HuH-7 (cell line): ENCODE measurements around the gene LARP4B.

Source experiments
- DNase-seq: peaks from one replicate; pipeline ENCODE4 v3.0.0; 2011; ENCODE audit warnings: low spot score

Gene LARP4B

GRCh38 chr10:924524-924859 is 7.0 kb downstream of the LARP4B start:
- DNase-seq = no peak

GRCh38 chr10:923844-924523 is 7.5 kb downstream of the LARP4B start:
- no peak for DNase-seq

GRCh38 chr10:921471-922414 is 9.8 kb downstream of the LARP4B start:
- no peak for DNase-seq

- no peak for DNase-seq
Observed at GRCh38 chr10:920450-920849, 11.1 kb downstream of the LARP4B start.

GRCh38 chr10:919481-919880 is 12.0 kb downstream of the LARP4B start:
- no peak for DNase-seq

GRCh38 chr10:917999-918398 is 13.5 kb downstream of the LARP4B start:
- no peak for DNase-seq

- DNase-seq = no peak
Observed at GRCh38 chr10:917416-917720, 14.1 kb downstream of the LARP4B start.

GRCh38 chr10:916716-917415 is 14.6 kb downstream of the LARP4B start:
- no peak for DNase-seq

GRCh38 chr10:909831-910230 is 21.7 kb downstream of the LARP4B start:
- DNase-seq = no peak

- DNase-seq = no peak
Observed at GRCh38 chr10:905972-906371, 25.5 kb downstream of the LARP4B start.

GRCh38 chr10:905503-905902 is 26.0 kb downstream of the LARP4B start:
- no peak for DNase-seq

- DNase-seq = no peak
Observed at GRCh38 chr10:904403-904802, 27.1 kb downstream of the LARP4B start.

- DNase-seq = no peak
Observed at GRCh38 chr10:898141-898540, 33.4 kb downstream of the LARP4B start.

- no peak for DNase-seq
Observed at GRCh38 chr10:896982-897381, 34.5 kb downstream of the LARP4B start.

- no peak for DNase-seq
Observed at GRCh38 chr10:895324-895723, 36.2 kb downstream of the LARP4B start.

- no peak for DNase-seq
Observed at GRCh38 chr10:878895-879294, 52.6 kb downstream of the LARP4B start.

GRCh38 chr10:878333-878759 is 53.2 kb downstream of the LARP4B start:
- no peak for DNase-seq

GRCh38 chr10:876438-876837 is 55.1 kb downstream of the LARP4B start:
- DNase-seq = no peak

- no peak for DNase-seq
Observed at GRCh38 chr10:873020-873419, 58.5 kb downstream of the LARP4B start.

- DNase-seq = no peak
Observed at GRCh38 chr10:871951-872403, 59.5 kb downstream of the LARP4B start.

GRCh38 chr10:870564-871166 is 60.8 kb downstream of the LARP4B start:
- no peak for DNase-seq

GRCh38 chr10:869171-869570 is 62.3 kb downstream of the LARP4B start:
- DNase-seq = no peak

- no peak for DNase-seq
Observed at GRCh38 chr10:867807-868206, 63.7 kb downstream of the LARP4B start.
